K562 (cell line): ENCODE results near the gene ASB15. TPM values are rescaled to one million over a fixed set of nuclear protein-coding genes. Genes with fewer than 3 reads are reported as not detected.

Source experiments
- ATAC-seq: fragments of 200-7000 bp; cut with Tn5 transposase; 3 replicates; pipeline ENCODE4 v1.9.1; 2020; ENCODE audit warnings: moderate library complexity
- BruUV-seq: library from RNA; stranded (reverse); fragments of 400-500 nt; replicated peaks from 2 replicates; lab custom pipeline; 2021; lab: Mats Ljungman, UMichigan
- CTCF ChIA-PET: fragments of 300-600 bp; formaldehyde crosslinking; extraction: SDS; loops from one replicate; lab custom pipeline; 2021; ENCODE audit warnings: low intra/inter-chr PET ratio; lab: Yijun Ruan, JAX
- POLR2A ChIA-PET: fragments of 300-600, 350-650 bp; sonication (Branson Sonifier 250); formaldehyde crosslinking; extraction: SDS; loops from one replicate; lab custom pipeline; 2021; ENCODE audit warnings: antibody characterized with exemption, inconsistent platforms; lab: Yijun Ruan, JAX
- DNase-seq, 4 experiments: peaks; one replicate each; pipeline versions ENCODE4 v3.0.0 to v3.0.0-alpha.2; 2011 to 2018; ENCODE audit warnings: low spot score in 3 of 4, mixed read lengths in 3 of 4; ENCODE audit errors: extremely low read depth in 1 of 4
- FAIRE-seq: peaks from 2 replicates; lab custom pipeline; 2011; peaks lifted over from hg19 to GRCh38; lab: Jason Lieb, UNC
- H2AFZ ChIP-seq: 2 replicates; pipeline ENCODE4 v1.6.0; 2011; ENCODE audit warnings: low read depth, low read length, control low read depth, inconsistent platforms
- H3K27ac ChIP-seq: fragments of 200-600 bp; 3 replicates; pipeline ENCODE4 v1.8.0; 2011; ENCODE audit warnings: low read depth, mild to moderate bottlenecking, control low read depth, inconsistent platforms, low read length, moderate library complexity, mixed read lengths; ENCODE audit errors: extremely low read depth
- H3K27me3 ChIP-seq, 2 experiments: fragments of 300-600 bp in 1 of 2; 2 replicates in 1 of 2; 3 replicates in 1 of 2; pipeline versions ENCODE4 v1.6.0 to v1.8.0; 2011; ENCODE audit warnings: inconsistent platforms in 2 of 2, low read length in 2 of 2, mild to moderate bottlenecking in 1 of 2, mixed read lengths in 1 of 2, moderate library complexity in 1 of 2; ENCODE audit not compliant: control insufficient read depth in 2 of 2, insufficient read depth in 2 of 2
- H3K36me3 ChIP-seq: fragments of 300-600 bp; 3 replicates; pipeline ENCODE4 v1.8.0; 2011; ENCODE audit warnings: mild to moderate bottlenecking, low read length, inconsistent platforms; ENCODE audit not compliant: control insufficient read depth, insufficient read depth
- H3K4me1 ChIP-seq, 2 experiments: fragments of 200-600 bp in 1 of 2; replicated peaks in 1 of 2; 2 replicates in 1 of 2; 3 replicates in 1 of 2; pipeline versions ENCODE4 v1.5.1 to v1.8.0; 2011; ENCODE audit warnings: inconsistent platforms in 2 of 2, low read length in 2 of 2, mild to moderate bottlenecking in 1 of 2, mixed read lengths in 1 of 2, moderate library complexity in 1 of 2; ENCODE audit not compliant: control insufficient read depth in 2 of 2, insufficient read depth in 2 of 2
- H3K4me2 ChIP-seq: 2 replicates; pipeline ENCODE4 v1.6.1; 2011; ENCODE audit warnings: low read length, control low read depth, inconsistent platforms, mixed read lengths; ENCODE audit not compliant: insufficient read depth
- H3K4me3 ChIP-seq: fragments of 200-600 bp; sonication (generic), shearing (Covaris generic); 2 replicates; pipeline ENCODE4 v1.5.1; 2016; ENCODE audit warnings: control low read depth, inconsistent platforms
- H3K79me2 ChIP-seq: fragments of 200-600 bp; 3 replicates; pipeline ENCODE4 v1.8.0; 2011; ENCODE audit warnings: low read length, inconsistent platforms; ENCODE audit not compliant: control insufficient read depth, insufficient read depth
- H3K9ac ChIP-seq, 2 experiments: 2 replicates each; pipeline versions ENCODE4 v1.6.0 to v1.6.1; 2011; ENCODE audit warnings: low read depth in 2 of 2, low read length in 2 of 2, control low read depth in 1 of 2, inconsistent platforms in 1 of 2, mild to moderate bottlenecking in 1 of 2, mixed read lengths in 1 of 2; ENCODE audit not compliant: insufficient read depth in 1 of 2
- H3K9me1 ChIP-seq: one replicate; pipeline ENCODE4 v1.6.0; 2011; ENCODE audit warnings: inconsistent platforms, mild to moderate bottlenecking, low read length, moderate library complexity; ENCODE audit not compliant: control insufficient read depth, insufficient read depth
- H3K9me3 ChIP-seq: replicated peaks from 2 replicates; pipeline ENCODE4 v1.5.1; 2011; ENCODE audit warnings: low read depth, low read length, inconsistent platforms; ENCODE audit not compliant: control insufficient read depth, insufficient read depth
- H4K20me1 ChIP-seq: replicated peaks from 2 replicates; pipeline ENCODE4 v1.6.1; 2011; ENCODE audit warnings: low read length, inconsistent platforms, mixed read lengths; ENCODE audit not compliant: control insufficient read depth, insufficient read depth
- DIDO1 ChIP-seq: fragments of 450-650 bp; IDR thresholded peaks from 2 replicates; pipeline ENCODE4 v1.6.1; 2016; ENCODE audit warnings: low read depth, missing biosample characterization, missing genetic modification characterization
- HLTF ChIP-seq: fragments of 450-650 bp; IDR thresholded peaks from 2 replicates; pipeline ENCODE4 v1.6.1; 2016
- JUND ChIP-seq, 2 experiments: IDR thresholded peaks; 2 replicates in 1 of 2; 3 replicates in 1 of 2; pipeline ENCODE4 v1.6.1; 2011; ENCODE audit warnings: borderline replicate concordance in 2 of 2, low read depth in 2 of 2, low read length in 2 of 2, improper control_type of control experiment in 1 of 2, missing biosample characterization in 1 of 2, missing genetic modification characterization in 1 of 2, missing genetic modification reagents in 1 of 2
- LARP7 ChIP-seq: fragments of 450-650 bp; IDR thresholded peaks from 2 replicates; pipeline ENCODE4 v1.6.1; 2016
- MITF ChIP-seq: IDR thresholded peaks from 2 replicates; pipeline ENCODE4 v1.6.1; 2014; ENCODE audit warnings: antibody characterized with exemption
- NR3C1 ChIP-seq: sonication (generic); formaldehyde crosslinking; IDR thresholded peaks from 2 replicates; pipeline ENCODE4 v1.8.1; 2022; ENCODE audit warnings: missing genetic modification reagents
- OTX1 ChIP-seq: fragments of 450-650 bp; formaldehyde crosslinking; IDR thresholded peaks from 2 replicates; pipeline ENCODE4 v1.4.0; 2022; ENCODE audit warnings: mild to moderate bottlenecking
- THRB ChIP-seq: fragments of 450-650 bp; formaldehyde crosslinking; conservative IDR thresholded peaks from 2 replicates; pipeline ENCODE4 v1.4.0; 2022; ENCODE audit warnings: mild to moderate bottlenecking, missing genetic modification characterization
- ZBTB26 ChIP-seq: fragments of 450-650 bp; formaldehyde crosslinking; IDR thresholded peaks from 2 replicates; pipeline ENCODE4 v1.4.0; 2022; ENCODE audit warnings: missing genetic modification characterization
- WGBS: fragments of 100-300 bp; shearing (Covaris generic); methylation state at CpG from one replicate; pipeline ENCODE4 v1.1.6; 2016; ENCODE audit warnings: low coverage, mixed read lengths; ENCODE audit not compliant: insufficient coverage; ENCODE audit errors: missing lambda C conversion rate; 5-methylcytosine and 5-hydroxymethylcytosine counted together
- in situ Hi-C: fragments of 300-500 bp; cut with MboI; formaldehyde crosslinking; loops from 4 replicates; pipeline ENCODE4 v1.15.0; 2018; ENCODE audit warnings: inconsistent platforms, mixed read lengths
- intact Hi-C: fragments of 100-400 bp; cut with micrococcal nuclease; formaldehyde crosslinking; loops from 2 replicates; pipeline ENCODE4 v1.14.2; 2022
- polyA plus RNA-seq, 8 experiments: library from polyadenylated mRNA; depleted of rRNA in 4 of 8; stranded (reverse) in 5 of 8; unstranded in 3 of 8; fragments of >200 nt; fragmentation: Nextera tagmentation in 2 of 8; fragmentation: Illumina TruSeq in 1 of 8; extraction: Ambion mirVana in 2 of 8; extraction: Trizol in 1 of 8; gene quantifications; 2 replicates each; pipeline versions ENCODE4 v1.2.1 to v1.2.3, GENCODE V29; 2011 to 2014; ENCODE audit warnings: inconsistent platforms in 1 of 8, missing spikeins in 1 of 8
- total RNA-seq, 7 experiments: library from RNA; depleted of rRNA in 6 of 7; stranded (reverse); fragments of >200 nt in 6 of 7; fragmentation: Illumina TruSeq in 2 of 7; extraction: Trizol in 2 of 7; gene quantifications; 2 replicates each; pipeline versions ENCODE4 v1.2.1 to v1.2.3, GENCODE V29; 2011 to 2021; ENCODE audit warnings: low replicate concordance in 1 of 7
- TF ChIP-seq, protein P1 (sequence below): IDR thresholded peaks from 2 replicates; pipeline ENCODE4 v1.6.1; 2016; ENCODE audit warnings: missing genetic modification characterization, missing compliant biosample characterization
- TF ChIP-seq, protein P2 (sequence below): fragments of 450-650 bp; IDR thresholded peaks from 2 replicates; pipeline ENCODE4 v1.7.1; 2018; ENCODE audit warnings: mild to moderate bottlenecking, low read depth; ENCODE audit not compliant: partially characterized antibody
- TF ChIP-seq, protein P3 (sequence below): fragments of 450-650 bp; formaldehyde crosslinking; IDR thresholded peaks from 2 replicates; pipeline ENCODE4 v1.4.0; 2022; ENCODE audit warnings: missing genetic modification characterization

The ASB15 gene
- total and polyA plus RNA-seq, 9 of the 15 experiments (the other 6 are each of a cell fraction or from before 2014, with no cell fraction given) = 0.03 to 0.14 (median 0.04) TPM; not detected in 3

DNA sequence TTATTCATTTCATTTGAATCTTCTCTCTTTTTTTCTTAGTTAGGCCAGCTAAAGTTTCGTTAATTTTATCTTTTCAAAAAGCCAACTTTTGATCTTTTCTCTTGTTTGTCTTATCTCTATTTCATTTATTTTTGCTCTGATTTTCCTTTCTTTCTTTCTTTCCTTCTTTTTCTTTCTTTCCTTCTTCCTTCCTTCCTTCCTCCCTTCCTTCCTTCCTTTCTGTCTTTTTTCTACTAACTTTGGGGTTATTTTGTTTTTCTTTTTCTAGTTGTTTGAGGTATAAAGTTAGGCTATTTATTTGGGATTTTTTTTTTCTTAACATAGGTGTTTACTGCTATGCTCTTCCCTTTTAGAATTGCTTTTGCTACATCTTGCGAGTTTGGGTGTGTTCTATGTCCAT is 13.2 kb upstream of the ASB15 start:
- in situ Hi-C loops (no loop called here), intact Hi-C loops (no loop called here)
- Histone ChIP-seq H3K9ac (no peak overlapping the region), H3K9me3 (no peaks in the 10 kb centered on the region), H2AFZ (no peak overlapping the region), H3K79me2 (no peaks in the 10 kb centered on the region), H3K27me3 (no peaks in the 10 kb centered on the region), H3K27ac (no peak overlapping the region), H3K4me1 (no peaks in the 10 kb centered on the region), H4K20me1 (no peaks in the 10 kb centered on the region), H3K4me2 (no peak overlapping the region), H3K4me3 (no peak overlapping the region), H3K9me1 (no peaks in the 10 kb centered on the region), H3K36me3 (no peaks in the 10 kb centered on the region)
- no TSS peak for BruUV-seq
- CTCF ChIA-PET = no interaction called here
- ATAC-seq = no peak
- POLR2A ChIA-PET = no interaction called here
- WGBS = 3% methylated on average over 2 of the region's 2 CpGs
- FAIRE-seq = no peak
- no peak for DNase-seq
- TF ChIP-seq MITF (no peak), LARP7 (0 out of 2 replicates have a peak, but pooled peaks have one; percentile 35), ZBTB26 (CRISPR knock-in tag) (0 out of 2 replicates have a peak, but pooled peaks have one; percentile 41), DIDO1 (tag) (no peak), HLTF (peak; percentile 74; the same call in 1 of the 2 replicates), THRB (CRISPR knock-in tag) (0 out of 2 replicates have a peak, but pooled peaks have one; percentile 46), JUND (IDR thresholded peaks at IDR 0.05; ENCODE audit: borderline replicate concordance, low read depth, low read length) (no peak), JUND (tag; IDR thresholded peaks at IDR 0.05; ENCODE audit: borderline replicate concordance, low read depth, low read length) (no peak), NR3C1 (CRISPR knock-in tag) (no peak), OTX1 (CRISPR knock-in tag) (0 out of 2 replicates have a peak, but pooled peaks have one; percentile 38)
- TF ChIP-seq, protein P1, sequence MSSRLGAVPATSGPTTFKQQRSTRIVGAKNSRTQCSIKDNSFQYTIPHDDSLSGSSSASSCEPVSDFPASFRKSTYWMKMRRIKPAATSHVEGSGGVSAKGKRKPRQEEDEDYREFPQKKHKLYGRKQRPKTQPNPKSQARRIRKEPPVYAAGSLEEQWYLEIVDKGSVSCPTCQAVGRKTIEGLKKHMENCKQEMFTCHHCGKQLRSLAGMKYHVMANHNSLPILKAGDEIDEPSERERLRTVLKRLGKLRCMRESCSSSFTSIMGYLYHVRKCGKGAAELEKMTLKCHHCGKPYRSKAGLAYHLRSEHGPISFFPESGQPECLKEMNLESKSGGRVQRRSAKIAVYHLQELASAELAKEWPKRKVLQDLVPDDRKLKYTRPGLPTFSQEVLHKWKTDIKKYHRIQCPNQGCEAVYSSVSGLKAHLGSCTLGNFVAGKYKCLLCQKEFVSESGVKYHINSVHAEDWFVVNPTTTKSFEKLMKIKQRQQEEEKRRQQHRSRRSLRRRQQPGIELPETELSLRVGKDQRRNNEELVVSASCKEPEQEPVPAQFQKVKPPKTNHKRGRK (tag) = peak; percentile 95
- TF ChIP-seq, protein P2, sequence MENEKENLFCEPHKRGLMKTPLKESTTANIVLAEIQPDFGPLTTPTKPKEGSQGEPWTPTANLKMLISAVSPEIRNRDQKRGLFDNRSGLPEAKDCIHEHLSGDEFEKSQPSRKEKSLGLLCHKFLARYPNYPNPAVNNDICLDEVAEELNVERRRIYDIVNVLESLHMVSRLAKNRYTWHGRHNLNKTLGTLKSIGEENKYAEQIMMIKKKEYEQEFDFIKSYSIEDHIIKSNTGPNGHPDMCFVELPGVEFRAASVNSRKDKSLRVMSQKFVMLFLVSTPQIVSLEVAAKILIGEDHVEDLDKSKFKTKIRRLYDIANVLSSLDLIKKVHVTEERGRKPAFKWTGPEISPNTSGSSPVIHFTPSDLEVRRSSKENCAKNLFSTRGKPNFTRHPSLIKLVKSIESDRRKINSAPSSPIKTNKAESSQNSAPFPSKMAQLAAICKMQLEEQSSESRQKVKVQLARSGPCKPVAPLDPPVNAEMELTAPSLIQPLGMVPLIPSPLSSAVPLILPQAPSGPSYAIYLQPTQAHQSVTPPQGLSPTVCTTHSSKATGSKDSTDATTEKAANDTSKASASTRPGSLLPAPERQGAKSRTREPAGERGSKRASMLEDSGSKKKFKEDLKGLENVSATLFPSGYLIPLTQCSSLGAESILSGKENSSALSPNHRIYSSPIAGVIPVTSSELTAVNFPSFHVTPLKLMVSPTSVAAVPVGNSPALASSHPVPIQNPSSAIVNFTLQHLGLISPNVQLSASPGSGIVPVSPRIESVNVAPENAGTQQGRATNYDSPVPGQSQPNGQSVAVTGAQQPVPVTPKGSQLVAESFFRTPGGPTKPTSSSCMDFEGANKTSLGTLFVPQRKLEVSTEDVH = no peak
- TF ChIP-seq, protein P3, sequence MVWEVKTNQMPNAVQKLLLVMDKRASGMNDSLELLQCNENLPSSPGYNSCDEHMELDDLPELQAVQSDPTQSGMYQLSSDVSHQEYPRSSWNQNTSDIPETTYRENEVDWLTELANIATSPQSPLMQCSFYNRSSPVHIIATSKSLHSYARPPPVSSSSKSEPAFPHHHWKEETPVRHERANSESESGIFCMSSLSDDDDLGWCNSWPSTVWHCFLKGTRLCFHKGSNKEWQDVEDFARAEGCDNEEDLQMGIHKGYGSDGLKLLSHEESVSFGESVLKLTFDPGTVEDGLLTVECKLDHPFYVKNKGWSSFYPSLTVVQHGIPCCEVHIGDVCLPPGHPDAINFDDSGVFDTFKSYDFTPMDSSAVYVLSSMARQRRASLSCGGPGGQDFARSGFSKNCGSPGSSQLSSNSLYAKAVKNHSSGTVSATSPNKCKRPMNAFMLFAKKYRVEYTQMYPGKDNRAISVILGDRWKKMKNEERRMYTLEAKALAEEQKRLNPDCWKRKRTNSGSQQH (CRISPR knock-in tag) = peak; percentile 64; the same call in 1 of the 2 replicates
